ENCODE results near the gene ST6GAL2. TPM values are rescaled to one million over a fixed set of nuclear protein-coding genes. Genes with fewer than 3 reads are reported as not detected.

ST6GAL2 gene
- polyA plus RNA-seq, 2 of the 4 experiments (the other 2 are of a cell fraction): 26.2 to 52.6 TPM

- no peak for FAIRE-seq
- peak in 1 of 2 experiments; percentile 84; a peak in 3 of 6 replicates for ATAC-seq
- Histone ChIP-seq H3K4me1 (no peaks in the 10 kb centered on the region), H3K4me2 (no peak overlapping the region), H3K4me3 (no peak overlapping the region), H3K9me3 (peaks cover 12% of the 10 kb centered on the region; the same call in 2 of the 3 replicates), H3K27ac (no peak overlapping the region)
- CTCF ChIA-PET: no interaction called here
- DNase-seq (ENCODE audit: low read depth in 1 of 2, low spot score in 1 of 2): peak in 1 of 2 experiments; percentile 75
- no peak for TF ChIP-seq SMC3 (IDR thresholded peaks at IDR 0.05)
- peak; percentile 65 for TF ChIP-seq USF2 (IDR thresholded peaks at IDR 0.05)
- 41% methylated on average over 6 of the region's 6 CpGs for WGBS (ENCODE audit: missing lambda C conversion rate)
- POLR2A ChIA-PET: no interaction called here
These were observed 96.8 kb downstream of the ST6GAL2 start for GRCh38 chr2:106789185-106789584.

- no peak for FAIRE-seq
- DNase-seq (ENCODE audit: low read depth in 1 of 2, low spot score in 1 of 2): no peak
- Histone ChIP-seq H3K4me2 (no peak overlapping the region), H3K4me1 (no peaks in the 10 kb centered on the region), H3K4me3 (no peak overlapping the region), H3K9me3 (0 out of 3 replicates have a peak, but pooled peaks cover 4% of the 10 kb centered on the region), H3K27ac (no peak overlapping the region)
- 40% methylated on average over 3 of the region's 3 CpGs for WGBS (ENCODE audit: missing lambda C conversion rate)
- CTCF ChIA-PET: no interaction called here
- POLR2A ChIA-PET: no interaction called here
- no peak for ATAC-seq
- TF ChIP-seq ESRRA (IDR thresholded peaks at IDR 0.05; ENCODE audit: borderline replicate concordance, low read length) (no peak), NR3C1 (IDR thresholded peaks at IDR 0.05) (no peak), GATA3 (IDR thresholded peaks at IDR 0.05; ENCODE audit: borderline replicate concordance) (no peak), PHF8 (IDR thresholded peaks at IDR 0.05; ENCODE audit: borderline replicate concordance, low read depth) (no peak), SMC3 (IDR thresholded peaks at IDR 0.05) (no peak), SREBF2 (IDR thresholded peaks at IDR 0.05) (no peak), POLR2AphosphoS2 (conservative IDR thresholded peaks at IDR 0.05; ENCODE audit: low read length) (no peak), ZC3H11A (IDR thresholded peaks at IDR 0.05) (no peak), CBX2 (IDR thresholded peaks at IDR 0.05; ENCODE audit: borderline replicate concordance, low read depth) (no peak), ZSCAN20 (CRISPR knock-in tag; IDR thresholded peaks at IDR 0.05) (no peak), HOXB5 (CRISPR knock-in tag; IDR thresholded peaks at IDR 0.05) (no peak), MAX (IDR thresholded peaks at IDR 0.05) (no peak), RAD21 (conservative IDR thresholded peaks at IDR 0.05 in 1 of 2, IDR thresholded peaks at IDR 0.05 in 1 of 2) (no peak), KDM5A (IDR thresholded peaks at IDR 0.05) (no peak), NPAS2 (CRISPR knock-in tag; IDR thresholded peaks at IDR 0.05; ENCODE audit: borderline replicate concordance) (no peak), NFE2L2 (conservative IDR thresholded peaks at IDR 0.05; ENCODE audit: low read length) (no peak)
- TF ChIP-seq, protein P1, sequence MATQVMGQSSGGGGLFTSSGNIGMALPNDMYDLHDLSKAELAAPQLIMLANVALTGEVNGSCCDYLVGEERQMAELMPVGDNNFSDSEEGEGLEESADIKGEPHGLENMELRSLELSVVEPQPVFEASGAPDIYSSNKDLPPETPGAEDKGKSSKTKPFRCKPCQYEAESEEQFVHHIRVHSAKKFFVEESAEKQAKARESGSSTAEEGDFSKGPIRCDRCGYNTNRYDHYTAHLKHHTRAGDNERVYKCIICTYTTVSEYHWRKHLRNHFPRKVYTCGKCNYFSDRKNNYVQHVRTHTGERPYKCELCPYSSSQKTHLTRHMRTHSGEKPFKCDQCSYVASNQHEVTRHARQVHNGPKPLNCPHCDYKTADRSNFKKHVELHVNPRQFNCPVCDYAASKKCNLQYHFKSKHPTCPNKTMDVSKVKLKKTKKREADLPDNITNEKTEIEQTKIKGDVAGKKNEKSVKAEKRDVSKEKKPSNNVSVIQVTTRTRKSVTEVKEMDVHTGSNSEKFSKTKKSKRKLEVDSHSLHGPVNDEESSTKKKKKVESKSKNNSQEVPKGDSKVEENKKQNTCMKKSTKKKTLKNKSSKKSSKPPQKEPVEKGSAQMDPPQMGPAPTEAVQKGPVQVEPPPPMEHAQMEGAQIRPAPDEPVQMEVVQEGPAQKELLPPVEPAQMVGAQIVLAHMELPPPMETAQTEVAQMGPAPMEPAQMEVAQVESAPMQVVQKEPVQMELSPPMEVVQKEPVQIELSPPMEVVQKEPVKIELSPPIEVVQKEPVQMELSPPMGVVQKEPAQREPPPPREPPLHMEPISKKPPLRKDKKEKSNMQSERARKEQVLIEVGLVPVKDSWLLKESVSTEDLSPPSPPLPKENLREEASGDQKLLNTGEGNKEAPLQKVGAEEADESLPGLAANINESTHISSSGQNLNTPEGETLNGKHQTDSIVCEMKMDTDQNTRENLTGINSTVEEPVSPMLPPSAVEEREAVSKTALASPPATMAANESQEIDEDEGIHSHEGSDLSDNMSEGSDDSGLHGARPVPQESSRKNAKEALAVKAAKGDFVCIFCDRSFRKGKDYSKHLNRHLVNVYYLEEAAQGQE (IDR thresholded peaks at IDR 0.05): no peak
- TF ChIP-seq, protein P2, sequence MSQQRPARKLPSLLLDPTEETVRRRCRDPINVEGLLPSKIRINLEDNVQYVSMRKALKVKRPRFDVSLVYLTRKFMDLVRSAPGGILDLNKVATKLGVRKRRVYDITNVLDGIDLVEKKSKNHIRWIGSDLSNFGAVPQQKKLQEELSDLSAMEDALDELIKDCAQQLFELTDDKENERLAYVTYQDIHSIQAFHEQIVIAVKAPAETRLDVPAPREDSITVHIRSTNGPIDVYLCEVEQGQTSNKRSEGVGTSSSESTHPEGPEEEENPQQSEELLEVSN (IDR thresholded peaks at IDR 0.05; ENCODE audit: borderline replicate concordance, low read depth): no peak
- TF ChIP-seq, protein P3, sequence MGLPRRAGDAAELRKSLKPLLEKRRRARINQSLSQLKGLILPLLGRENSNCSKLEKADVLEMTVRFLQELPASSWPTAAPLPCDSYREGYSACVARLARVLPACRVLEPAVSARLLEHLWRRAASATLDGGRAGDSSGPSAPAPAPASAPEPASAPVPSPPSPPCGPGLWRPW (IDR thresholded peaks at IDR 0.05): no peak
These were observed 103.3 kb downstream of the ST6GAL2 start for GRCh38 chr2:106782681-106783080.
